Transverse colon (tissue), 4 donors: ENCODE results near the gene CFH.

ENCODE experiments used
- POLR2AphosphoS5 ChIP-seq, 3 donors: sonication (generic); formaldehyde crosslinking; IDR thresholded peaks; one replicate each; pipeline ENCODE4 v1.6.1; 2016; ENCODE audit warnings: antibody characterized with exemption in 3 of 3
- TF ChIP-seq, protein P1 (sequence below), 5 experiments: fragments of 200-600 bp in 3 of 5; fragments of 450-650 bp in 2 of 5; sonication (generic) in 3 of 5; IDR thresholded peaks; 1 replicate in 2 of 5; 2 replicates in 3 of 5; pipeline ENCODE4 v1.5.1; 2016 to 2017; ENCODE audit warnings: antibody characterized with exemption in 5 of 5, inconsistent platforms in 3 of 5, mild to moderate bottlenecking in 2 of 5, moderate library complexity in 1 of 5

DNA sequence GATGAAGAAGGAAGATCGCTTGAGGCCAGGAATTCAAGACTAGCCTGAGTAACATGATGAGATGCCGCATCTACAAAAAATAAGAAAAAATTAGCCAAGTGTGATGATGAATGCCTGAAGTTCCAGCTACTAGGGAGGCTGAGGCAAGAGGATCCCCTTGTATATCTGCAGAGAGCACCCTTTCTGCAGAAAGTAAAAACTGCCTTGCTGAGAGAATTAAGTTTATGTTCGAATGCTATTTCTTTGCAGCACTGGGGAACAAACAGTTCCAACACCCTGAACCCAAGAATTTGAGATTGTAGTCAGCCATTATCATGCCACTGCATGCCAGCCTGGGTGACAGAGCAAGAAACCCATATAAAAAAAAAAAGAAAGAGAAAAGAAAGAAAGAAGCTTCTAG, 23.0 kb upstream of the CFH start:
- TF ChIP-seq, protein P1, sequence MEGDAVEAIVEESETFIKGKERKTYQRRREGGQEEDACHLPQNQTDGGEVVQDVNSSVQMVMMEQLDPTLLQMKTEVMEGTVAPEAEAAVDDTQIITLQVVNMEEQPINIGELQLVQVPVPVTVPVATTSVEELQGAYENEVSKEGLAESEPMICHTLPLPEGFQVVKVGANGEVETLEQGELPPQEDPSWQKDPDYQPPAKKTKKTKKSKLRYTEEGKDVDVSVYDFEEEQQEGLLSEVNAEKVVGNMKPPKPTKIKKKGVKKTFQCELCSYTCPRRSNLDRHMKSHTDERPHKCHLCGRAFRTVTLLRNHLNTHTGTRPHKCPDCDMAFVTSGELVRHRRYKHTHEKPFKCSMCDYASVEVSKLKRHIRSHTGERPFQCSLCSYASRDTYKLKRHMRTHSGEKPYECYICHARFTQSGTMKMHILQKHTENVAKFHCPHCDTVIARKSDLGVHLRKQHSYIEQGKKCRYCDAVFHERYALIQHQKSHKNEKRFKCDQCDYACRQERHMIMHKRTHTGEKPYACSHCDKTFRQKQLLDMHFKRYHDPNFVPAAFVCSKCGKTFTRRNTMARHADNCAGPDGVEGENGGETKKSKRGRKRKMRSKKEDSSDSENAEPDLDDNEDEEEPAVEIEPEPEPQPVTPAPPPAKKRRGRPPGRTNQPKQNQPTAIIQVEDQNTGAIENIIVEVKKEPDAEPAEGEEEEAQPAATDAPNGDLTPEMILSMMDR (IDR thresholded peaks at IDR 0.05), result no peak
- no peak for TF ChIP-seq POLR2AphosphoS5 (IDR thresholded peaks at IDR 0.05)
